IPS DF 6.9 (cell line): ENCODE results near the gene TSKU.

Source experiments
- DNase-seq: peaks from one replicate; pipeline ENCODE4 v3.0.0-alpha.2; 2013; ENCODE audit warnings: low read depth, low spot score
- H3K27ac ChIP-seq: one replicate; pipeline ENCODE4 v1.5.1; 2013; ENCODE audit warnings: low read length, control low read depth
- H3K27me3 ChIP-seq: 2 replicates; pipeline ENCODE4 v1.6.1; 2013; ENCODE audit warnings: mild to moderate bottlenecking, low read length; ENCODE audit not compliant: control insufficient read depth, insufficient read depth
- H3K36me3 ChIP-seq: 2 replicates; pipeline ENCODE4 v1.6.1; 2013; ENCODE audit warnings: low read length; ENCODE audit not compliant: control insufficient read depth, insufficient read depth
- H3K4me1 ChIP-seq: 2 replicates; pipeline ENCODE4 v1.6.1; 2013; ENCODE audit warnings: low read length; ENCODE audit not compliant: control insufficient read depth, insufficient read depth
- H3K4me3 ChIP-seq: 2 replicates; pipeline ENCODE4 v1.5.1; 2013; ENCODE audit warnings: mild to moderate bottlenecking, low read length
- H3K9me3 ChIP-seq: 2 replicates; pipeline ENCODE4 v1.6.1; 2013; ENCODE audit warnings: low read length, inconsistent platforms; ENCODE audit not compliant: control insufficient read depth, insufficient read depth
- WGBS: extraction: QIAGEN DNeasy Blood & Tissue Kit; methylation state at CpG from one replicate; pipeline ENCODE4 v1.1.7; 2013; ENCODE audit warnings: mixed read lengths, missing lambda C conversion rate; ENCODE audit not compliant: insufficient read length, insufficient coverage; 5-methylcytosine and 5-hydroxymethylcytosine counted together

TSKU gene

GRCh38 chr11:76803023-76803422 lies 19.9 kb downstream of the TSKU start:
- no peaks in the 10 kb centered on the region for H3K4me1 ChIP-seq
- H3K36me3 ChIP-seq = no peaks in the 10 kb centered on the region
- WGBS = no CpG with 5 or more reads among the region's 3 CpGs
- H3K9me3 ChIP-seq = no peaks in the 10 kb centered on the region
- no peak overlapping the region for H3K27ac ChIP-seq
- no peak overlapping the region for H3K4me3 ChIP-seq
- no peaks in the 10 kb centered on the region for H3K27me3 ChIP-seq
- no peak for DNase-seq

- DNase-seq = no peak
- no peaks in the 10 kb centered on the region for H3K27me3 ChIP-seq
- no peaks in the 10 kb centered on the region for H3K36me3 ChIP-seq
- no peak overlapping the region for H3K27ac ChIP-seq
- no peaks in the 10 kb centered on the region for H3K9me3 ChIP-seq
- H3K4me1 ChIP-seq = no peaks in the 10 kb centered on the region
- no CpG with 5 or more reads among the region's 10 CpGs for WGBS
- H3K4me3 ChIP-seq = no peak overlapping the region
Measured at GRCh38 chr11:76803811-76804600, 20.9 kb downstream of the TSKU start.

GRCh38 chr11:76805206-76805913 lies 22.2 kb downstream of the TSKU start:
- no peak overlapping the region for H3K27ac ChIP-seq
- no peak overlapping the region for H3K4me3 ChIP-seq
- H3K9me3 ChIP-seq = no peaks in the 10 kb centered on the region
- no CpG with 5 or more reads among the region's 8 CpGs for WGBS
- H3K4me1 ChIP-seq = no peaks in the 10 kb centered on the region
- no peaks in the 10 kb centered on the region for H3K36me3 ChIP-seq
- no peaks in the 10 kb centered on the region for H3K27me3 ChIP-seq
- DNase-seq = no peak

DNA sequence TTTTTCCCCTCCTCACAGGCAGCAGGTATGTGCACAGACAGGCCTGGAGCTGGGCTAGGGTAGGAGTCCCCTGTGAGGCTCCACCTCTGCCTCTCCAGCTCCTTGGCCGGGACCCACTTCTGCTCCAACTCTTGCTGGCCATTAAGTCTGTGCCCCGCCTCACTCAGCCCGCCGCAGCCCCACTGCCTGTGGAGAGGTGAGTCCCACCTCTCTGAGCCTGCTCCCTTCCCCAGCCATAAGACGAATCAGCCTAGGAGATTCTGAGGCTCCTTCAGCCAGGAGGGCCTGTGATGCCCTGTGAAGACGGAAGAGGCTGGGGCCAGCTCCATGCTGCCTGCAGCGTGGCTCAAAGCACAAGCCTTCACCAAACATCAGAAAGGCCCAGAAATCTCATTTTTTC lies 23.0 kb downstream of the TSKU start:
- H3K4me3 ChIP-seq = no peak overlapping the region
- no peaks in the 10 kb centered on the region for H3K4me1 ChIP-seq
- H3K27ac ChIP-seq = no peak overlapping the region
- no peaks in the 10 kb centered on the region for H3K27me3 ChIP-seq
- DNase-seq = no peak
- no peaks in the 10 kb centered on the region for H3K36me3 ChIP-seq
- no peaks in the 10 kb centered on the region for H3K9me3 ChIP-seq
- no CpG with 5 or more reads among the region's 7 CpGs for WGBS

GRCh38 chr11:76806608-76807205 lies 23.6 kb downstream of the TSKU start:
- Histone ChIP-seq H3K27ac (no peak overlapping the region), H3K4me1 (no peaks in the 10 kb centered on the region), H3K36me3 (no peaks in the 10 kb centered on the region), H3K9me3 (no peaks in the 10 kb centered on the region), H3K4me3 (no peak overlapping the region), H3K27me3 (no peaks in the 10 kb centered on the region)
- no CpG with 5 or more reads among the region's 3 CpGs for WGBS
- no peak for DNase-seq

GRCh38 chr11:76807206-76807875 lies 24.2 kb downstream of the TSKU start:
- Histone ChIP-seq H3K4me1 (no peaks in the 10 kb centered on the region), H3K4me3 (no peak overlapping the region), H3K9me3 (no peaks in the 10 kb centered on the region), H3K27ac (no peak overlapping the region), H3K27me3 (no peaks in the 10 kb centered on the region), H3K36me3 (no peaks in the 10 kb centered on the region)
- whole genome bisulfite sequencing = no CpG with 5 or more reads among the region's 19 CpGs
- peak; percentile 85 for DNase-seq

DNA sequence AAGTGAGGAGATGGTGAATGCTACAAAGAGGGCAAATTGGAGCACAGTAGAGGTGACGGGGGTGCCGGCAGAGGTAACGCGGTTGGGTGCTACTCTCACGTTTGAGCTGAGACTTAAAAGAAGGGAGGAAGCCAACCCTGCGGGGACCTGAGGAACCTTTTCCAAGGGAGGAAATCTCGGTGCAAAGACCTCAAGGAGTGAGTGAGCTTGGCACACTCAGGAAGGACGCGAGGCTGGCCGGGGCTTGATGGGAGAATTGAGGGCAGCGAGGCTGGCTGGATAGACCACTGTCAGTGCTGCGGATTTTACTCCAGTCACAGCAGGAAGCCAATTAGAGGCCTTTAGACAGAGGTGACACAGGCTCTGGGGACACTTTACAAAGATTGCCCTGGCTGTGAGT lies 25.0 kb downstream of the TSKU start:
- H3K9me3 ChIP-seq = no peaks in the 10 kb centered on the region
- no peaks in the 10 kb centered on the region for H3K36me3 ChIP-seq
- no peak overlapping the region for H3K27ac ChIP-seq
- DNase-seq = no peak
- no peak overlapping the region for H3K4me3 ChIP-seq
- no peaks in the 10 kb centered on the region for H3K4me1 ChIP-seq
- no peaks in the 10 kb centered on the region for H3K27me3 ChIP-seq
- no CpG with 5 or more reads among the region's 12 CpGs for WGBS

GRCh38 chr11:76808996-76809395 lies 25.8 kb downstream of the TSKU start:
- no peak for DNase-seq
- Histone ChIP-seq H3K36me3 (no peaks in the 10 kb centered on the region), H3K27me3 (no peaks in the 10 kb centered on the region), H3K4me3 (no peak overlapping the region), H3K9me3 (no peaks in the 10 kb centered on the region), H3K4me1 (no peaks in the 10 kb centered on the region), H3K27ac (no peak overlapping the region)
- no CpG with 5 or more reads among the region's 5 CpGs for WGBS

DNA sequence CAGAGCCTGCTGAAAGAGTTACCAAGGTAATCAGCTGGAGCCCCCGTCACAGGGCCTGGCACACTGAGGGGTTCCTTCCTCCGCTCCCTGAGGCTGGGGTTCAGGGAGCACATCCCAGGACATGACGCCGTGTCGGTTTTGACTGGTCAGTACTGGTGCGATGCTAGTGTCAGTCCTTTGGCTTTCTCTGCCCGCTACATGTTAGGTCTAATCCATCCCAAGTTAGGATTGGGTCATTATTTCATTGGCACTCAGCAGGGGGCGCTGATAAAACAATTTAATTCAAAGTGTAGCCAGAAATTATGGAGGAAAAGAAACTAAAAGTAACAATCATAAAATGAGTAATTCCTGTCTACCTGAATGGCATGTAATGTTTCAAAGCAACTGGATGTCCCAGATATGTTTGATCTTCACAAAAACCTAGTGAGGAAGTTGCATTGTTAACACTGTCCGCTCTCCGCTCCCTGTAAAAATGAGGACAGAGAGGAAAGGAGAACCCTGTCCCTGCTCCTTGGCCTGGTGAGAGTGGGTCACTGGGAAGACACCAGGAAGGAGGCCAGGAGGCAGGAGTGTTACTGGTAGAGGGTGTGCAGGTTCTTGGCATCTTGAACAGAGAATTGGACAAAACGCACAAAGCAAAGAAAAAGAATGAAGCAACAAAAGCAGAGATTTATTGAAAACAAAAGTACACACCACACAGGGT lies 27.1 kb downstream of the TSKU start:
- no CpG with 5 or more reads among the region's 11 CpGs for WGBS
- Histone ChIP-seq H3K4me1 (no peaks in the 10 kb centered on the region), H3K9me3 (no peaks in the 10 kb centered on the region), H3K27ac (no peak overlapping the region), H3K36me3 (no peaks in the 10 kb centered on the region), H3K27me3 (no peaks in the 10 kb centered on the region), H3K4me3 (no peak overlapping the region)
- DNase-seq = no peak

DNA sequence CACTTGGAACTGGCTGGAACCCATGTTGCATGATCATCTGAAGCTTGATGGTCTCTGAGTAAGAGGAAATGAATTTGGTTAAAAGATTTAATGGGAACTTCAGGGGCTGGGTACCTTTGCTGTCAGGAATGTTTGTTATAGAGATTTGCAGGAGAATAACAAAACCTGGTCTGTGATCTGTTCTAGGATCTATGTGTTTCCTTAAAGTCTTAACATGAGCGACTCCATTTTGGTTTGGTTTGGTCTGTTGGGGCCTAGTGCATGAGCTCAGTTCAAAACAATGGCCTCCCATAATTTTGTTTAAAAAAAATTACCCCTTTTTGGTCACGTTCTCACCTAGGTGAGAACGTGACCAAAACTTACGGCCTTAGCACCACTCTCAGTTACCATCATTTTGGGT lies 28.1 kb downstream of the TSKU start:
- no peak overlapping the region for H3K4me3 ChIP-seq
- H3K36me3 ChIP-seq = no peaks in the 10 kb centered on the region
- no peaks in the 10 kb centered on the region for H3K4me1 ChIP-seq
- no CpG with 5 or more reads among the region's 4 CpGs for WGBS
- H3K27ac ChIP-seq = no peak overlapping the region
- no peaks in the 10 kb centered on the region for H3K27me3 ChIP-seq
- H3K9me3 ChIP-seq = no peaks in the 10 kb centered on the region
- no peak for DNase-seq
